Activated CD4-positive, alpha-beta T cell treated with anti-CD3 and anti-CD28 coated beads for 36 hours (primary cell): ENCODE data around the gene NUFIP2. TPM values are rescaled to one million over a fixed set of nuclear protein-coding genes. Genes with fewer than 3 reads are reported as not detected.
A peak's percentile ranks its signal among the peaks of the same experiment; 100 is the strongest.
"Not testable (repeated sequence)": the region's sequence is repeated elsewhere in the genome, so short reads cannot be mapped to it uniquely, and the experiment has no call there.

ENCODE experiments used
- ATAC-seq: fragments of 200-7000 bp; cut with Tn5 transposase; one replicate; pipeline ENCODE4 v1.10.0; 2021; ENCODE audit warnings: mild to moderate bottlenecking, moderate library complexity
- CTCF ChIA-PET: fragments of 350-600 bp; sonication (Branson Sonifier 250); formaldehyde crosslinking; loops from one replicate; lab custom pipeline; 2021; ENCODE audit warnings: antibody characterized with exemption; lab: Charles Lee
- POLR2A ChIA-PET: fragments of 350-600 bp; sonication (Branson Sonifier 250); formaldehyde crosslinking; loops from one replicate; lab custom pipeline; 2021; ENCODE audit warnings: antibody characterized with exemption, inconsistent platforms; lab: Charles Lee
- DNase-seq: peaks from one replicate; pipeline ENCODE4 v3.0.0-alpha.2; 2020
- H3K27ac Mint-ChIP-seq: one replicate; pipeline ENCODE4 v1.8.0; 2021; ENCODE audit warnings: mixed read lengths
- H3K27me3 Mint-ChIP-seq: one replicate; pipeline ENCODE4 v1.8.0; 2021; ENCODE audit warnings: mixed read lengths
- H3K36me3 Mint-ChIP-seq: one replicate; pipeline ENCODE4 v1.8.0; 2021; ENCODE audit warnings: low read depth, mixed read lengths
- H3K4me1 Mint-ChIP-seq: one replicate; pipeline ENCODE4 v1.8.0; 2021; ENCODE audit warnings: mixed read lengths
- H3K4me3 Mint-ChIP-seq: one replicate; pipeline ENCODE4 v1.8.0; 2021; ENCODE audit warnings: mild to moderate bottlenecking, moderate library complexity, mixed read lengths
- H3K9me3 Mint-ChIP-seq: one replicate; pipeline ENCODE4 v1.8.0; 2021; ENCODE audit warnings: low read depth, mixed read lengths
- intact Hi-C, 2 experiments: fragments of 100-400 bp; cut with DNase I in 1 of 2; cut with micrococcal nuclease in 1 of 2; formaldehyde crosslinking; loops; one replicate each; pipeline versions ENCODE4 v1.14.2 to v1.15.1; 2022 to 2024; cut with DNase I, micrococcal nuclease
- total RNA-seq, 2 experiments: library from RNA; stranded (reverse); gene quantifications; one replicate each; pipeline ENCODE4 v1.2.3, GENCODE V29; 2021

NUFIP2 gene
- total RNA-seq, 2 experiments from 2014 or later = 55.1 to 93.1 TPM

DNA sequence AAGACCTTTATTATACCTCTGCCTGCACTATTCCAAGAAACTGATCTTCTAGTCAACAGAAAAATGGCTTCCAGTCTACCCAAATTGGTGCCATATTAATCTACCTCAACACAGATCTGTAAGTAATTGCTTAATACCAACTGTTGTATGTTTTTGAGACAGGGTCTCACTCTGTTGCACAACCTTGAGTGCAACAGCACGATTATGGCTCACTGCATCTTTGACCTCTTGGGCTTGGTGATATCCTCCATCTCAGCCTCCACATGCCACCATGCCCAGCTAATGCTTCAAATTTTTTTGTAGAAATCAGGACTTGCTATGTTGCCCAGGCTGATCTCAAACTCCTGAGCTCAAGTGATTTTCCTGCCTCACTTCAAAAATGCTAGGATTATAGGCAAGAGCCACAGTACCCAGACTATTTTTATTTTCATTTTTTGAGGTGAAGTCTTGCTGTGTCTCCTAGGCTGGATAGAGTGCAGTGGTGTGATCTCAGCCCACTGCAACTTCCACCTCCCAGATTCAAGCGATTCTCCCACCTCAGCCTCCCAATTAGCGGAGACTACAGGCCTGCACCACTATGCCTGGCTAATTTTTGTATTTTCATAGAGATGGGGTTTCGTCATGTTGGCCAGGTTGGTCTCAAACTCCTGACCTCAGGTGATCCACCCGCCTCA is 14.4 kb downstream of the NUFIP2 start:
- H3K9me3 Mint-ChIP-seq = peaks cover 4% of the 10 kb centered on the region
- peaks cover 87% of the 10 kb centered on the region for H3K36me3 Mint-ChIP-seq
- intact Hi-C loops = no loop called here
- H3K27ac Mint-ChIP-seq = no peak overlapping the region
- ATAC-seq = no peak
- CTCF ChIA-PET = interaction anchor here (0.6 to 2.9 kb wide), 3 partner anchors 11 to 71 kb away, joined by 3 to 10 read pairs (median 4); no protein-coding TSS in a partner anchor
- POLR2A ChIA-PET = interaction anchor here (0.6 kb wide), 1 partner anchor 290 kb away, joined by 3 read pairs; no protein-coding TSS in a partner anchor
- H3K27me3 Mint-ChIP-seq = no peaks in the 10 kb centered on the region
- peaks cover 68% of the 10 kb centered on the region for H3K4me1 Mint-ChIP-seq
- H3K4me3 Mint-ChIP-seq = no peak overlapping the region
- no peak for DNase-seq

- Mint-ChIP-seq H3K4me1 (peaks cover 71% of the 10 kb centered on the region), H3K36me3 (peaks cover 90% of the 10 kb centered on the region), H3K4me3 (no peak overlapping the region), H3K9me3 (peaks cover 4% of the 10 kb centered on the region), H3K27ac (no peak overlapping the region), H3K27me3 (no peaks in the 10 kb centered on the region)
- ChIA-PET POLR2A (interaction anchor here (0.6 kb wide), 1 partner anchor 291 kb away, joined by 3 read pairs; no protein-coding TSS in a partner anchor), CTCF (interaction anchor here (0.8 to 2.9 kb wide), 4 partner anchors 12 to 23 kb away, joined by 3 to 10 read pairs (median 3); no protein-coding TSS in a partner anchor)
- intact Hi-C loops = no loop called here
- DNase-seq (no peak), ATAC-seq (no peak)
Observed at GRCh38 chr17:29278692-29279091, 15.3 kb downstream of the NUFIP2 start.

GRCh38 chr17:29273924-29274323 is 20.0 kb downstream of the NUFIP2 start:
- Mint-ChIP-seq H3K27me3 (no peaks in the 10 kb centered on the region), H3K36me3 (peaks cover 63% of the 10 kb centered on the region), H3K9me3 (no peaks in the 10 kb centered on the region), H3K27ac (no peak overlapping the region), H3K4me1 (peaks cover 54% of the 10 kb centered on the region), H3K4me3 (no peak overlapping the region)
- intact Hi-C loops = no loop called here
- CTCF ChIA-PET = interaction anchor here (1.0 to 1.1 kb wide), 3 partner anchors 18 to 158 kb away, joined by 3 to 6 read pairs (median 4); no protein-coding TSS in a partner anchor
- POLR2A ChIA-PET = interaction anchor here (0.9 to 1.2 kb wide), 3 partner anchors 15 to 129 kb away, joined by 3 read pairs; no protein-coding TSS in a partner anchor
- no peak for ATAC-seq
- DNase-seq = no peak

DNA sequence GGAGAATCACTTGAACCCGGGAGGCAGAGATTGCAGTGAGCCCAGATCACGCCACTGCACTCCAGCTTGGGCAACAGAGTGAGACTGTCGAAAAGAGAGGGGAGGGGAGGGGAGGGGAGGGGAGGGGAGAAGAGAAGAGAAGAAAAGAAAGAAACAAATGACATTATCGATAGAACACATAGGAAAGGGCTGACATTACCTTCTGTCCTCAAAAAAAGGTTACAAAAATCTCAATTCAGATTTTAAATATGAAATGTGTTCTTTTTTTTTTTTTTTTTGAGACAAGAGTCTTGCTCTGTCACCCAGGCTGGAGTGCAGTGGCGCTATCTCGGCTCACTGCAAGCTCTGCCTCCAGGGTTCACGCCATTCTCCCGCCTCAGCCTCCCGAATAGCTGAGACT is 22.0 kb downstream of the NUFIP2 start:
- DNase-seq, intact Hi-C loops, ATAC-seq, H3K27me3 Mint-ChIP-seq, H3K9me3 Mint-ChIP-seq, POLR2A ChIA-PET, H3K4me3 Mint-ChIP-seq, H3K27ac Mint-ChIP-seq: not testable (repeated sequence)
- CTCF ChIA-PET = interaction anchor here (0.6 to 0.7 kb wide), 2 partner anchors 15 to 133 kb away, joined by 3 to 4 read pairs; no protein-coding TSS in a partner anchor
- Mint-ChIP-seq H3K4me1 (peaks cover 37% of the 10 kb centered on the region), H3K36me3 (peaks cover 59% of the 10 kb centered on the region)

- DNase-seq = no peak
- Mint-ChIP-seq H3K4me3 (no peak overlapping the region), H3K9me3 (no peaks in the 10 kb centered on the region), H3K27me3 (no peaks in the 10 kb centered on the region), H3K36me3 (peaks cover 64% of the 10 kb centered on the region), H3K27ac (peak overlapping the region; percentile 77), H3K4me1 (peaks cover 45% of the 10 kb centered on the region)
- POLR2A ChIA-PET = no interaction called here
- intact Hi-C loops = no loop called here
- ATAC-seq = peak; percentile 53
- CTCF ChIA-PET = no interaction called here
Observed at GRCh38 chr17:29263916-29264315, 30.0 kb downstream of the NUFIP2 start.

- peak overlapping the region; percentile 47 for H3K27ac Mint-ChIP-seq
- no peak for DNase-seq
- ChIA-PET POLR2A (interaction anchor here (0.6 kb wide), 1 partner anchor 68 kb away, joined by 7 read pairs; no protein-coding TSS in a partner anchor), CTCF (interaction anchor here (0.5 to 2.0 kb wide), 14 partner anchors 9 to 1027 kb away, joined by 3 to 9 read pairs (median 4); partner anchors contain the start of gene MYO18A)
- peaks cover 36% of the 10 kb centered on the region for H3K36me3 Mint-ChIP-seq
- no peak for ATAC-seq
- no peaks in the 10 kb centered on the region for H3K9me3 Mint-ChIP-seq
- intact Hi-C loops = no loop called here
- H3K4me3 Mint-ChIP-seq = no peak overlapping the region
- H3K4me1 Mint-ChIP-seq = peaks cover 46% of the 10 kb centered on the region
- no peaks in the 10 kb centered on the region for H3K27me3 Mint-ChIP-seq
Observed at GRCh38 chr17:29257756-29258155, 36.2 kb downstream of the NUFIP2 start.

DNA sequence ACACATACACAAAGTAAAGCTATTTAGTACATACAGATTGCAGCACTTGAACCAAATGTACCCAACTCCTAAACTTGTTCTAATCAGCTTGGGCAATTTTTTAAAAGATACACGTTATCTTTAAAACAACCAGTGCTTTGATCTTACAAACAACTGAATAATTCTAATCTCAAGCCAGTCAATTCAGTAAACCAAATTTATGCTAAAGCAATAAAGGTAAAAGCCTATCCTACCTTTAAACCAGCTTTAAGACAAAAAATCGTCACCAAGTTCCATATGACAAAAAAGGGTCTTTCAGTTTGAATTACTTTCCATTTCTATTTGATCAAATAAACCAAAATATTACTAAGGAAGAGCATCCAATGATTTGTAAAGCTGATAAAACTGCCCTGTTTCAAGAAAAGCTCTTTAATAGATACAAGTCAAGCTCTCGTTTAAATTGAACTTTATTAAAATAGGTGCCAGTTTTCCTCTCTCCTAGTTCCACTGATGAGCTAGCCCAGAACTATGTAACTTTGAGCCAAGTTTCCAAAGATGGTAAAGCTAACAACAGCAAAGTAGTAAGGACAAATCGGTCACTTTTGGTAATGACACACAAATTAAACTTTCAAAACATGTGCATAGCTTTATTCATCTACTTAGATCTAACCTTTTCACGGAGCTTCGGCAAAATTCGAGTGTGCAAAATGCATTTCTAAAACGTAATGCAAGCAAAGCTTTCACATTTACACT is 37.0 kb downstream of the NUFIP2 start:
- H3K9me3 Mint-ChIP-seq = no peaks in the 10 kb centered on the region
- ATAC-seq (peak; percentile 53), DNase-seq (no peak)
- intact Hi-C loops = no loop called here
- CTCF ChIA-PET = interaction anchor here (0.5 to 2.0 kb wide), 20 partner anchors 10 to 764 kb away, joined by 3 to 9 read pairs (median 3); no protein-coding TSS in a partner anchor
- peak overlapping the region; percentile 51 for H3K27ac Mint-ChIP-seq
- POLR2A ChIA-PET = interaction anchor here (0.6 to 1.0 kb wide), 3 partner anchors 17 to 214 kb away, joined by 3 read pairs; no protein-coding TSS in a partner anchor
- peaks cover 30% of the 10 kb centered on the region for H3K36me3 Mint-ChIP-seq
- peaks cover 44% of the 10 kb centered on the region for H3K4me1 Mint-ChIP-seq
- no peak overlapping the region for H3K4me3 Mint-ChIP-seq
- H3K27me3 Mint-ChIP-seq = no peaks in the 10 kb centered on the region

GRCh38 chr17:29255926-29256522 is 37.9 kb downstream of the NUFIP2 start:
- H3K36me3 Mint-ChIP-seq = peaks cover 27% of the 10 kb centered on the region
- peaks cover 38% of the 10 kb centered on the region for H3K4me1 Mint-ChIP-seq
- no peak for ATAC-seq
- CTCF ChIA-PET = interaction anchor here (0.6 to 2.1 kb wide), 8 partner anchors 12 to 341 kb away, joined by 3 to 9 read pairs (median 4); no protein-coding TSS in a partner anchor
- POLR2A ChIA-PET = no interaction called here
- H3K4me3 Mint-ChIP-seq = no peak overlapping the region
- H3K9me3 Mint-ChIP-seq = no peaks in the 10 kb centered on the region
- no peaks in the 10 kb centered on the region for H3K27me3 Mint-ChIP-seq
- no peak for DNase-seq
- intact Hi-C loops = no loop called here
- peak overlapping the region; percentile 52 for H3K27ac Mint-ChIP-seq

GRCh38 chr17:29253037-29253436 is 40.9 kb downstream of the NUFIP2 start:
- no peaks in the 10 kb centered on the region for H3K9me3 Mint-ChIP-seq
- no peak for DNase-seq
- no peaks in the 10 kb centered on the region for H3K27me3 Mint-ChIP-seq
- no peak overlapping the region for H3K27ac Mint-ChIP-seq
- intact Hi-C loops = loop anchor here in 1 of 2 experiments (2.0 kb wide), 1 partner anchor 38 kb away; no protein-coding TSS in a partner anchor
- ChIA-PET CTCF (no interaction called here), POLR2A (no interaction called here)
- H3K4me3 Mint-ChIP-seq = no peak overlapping the region
- H3K36me3 Mint-ChIP-seq = peaks cover 9% of the 10 kb centered on the region
- peaks cover 18% of the 10 kb centered on the region for H3K4me1 Mint-ChIP-seq
- ATAC-seq = no peak

- Mint-ChIP-seq H3K4me1 (peaks cover 12% of the 10 kb centered on the region), H3K27ac (no peak overlapping the region), H3K9me3 (no peaks in the 10 kb centered on the region), H3K4me3 (no peak overlapping the region), H3K27me3 (no peaks in the 10 kb centered on the region), H3K36me3 (peaks cover 6% of the 10 kb centered on the region)
- ChIA-PET CTCF (interaction anchor here (0.6 to 2.9 kb wide), 14 partner anchors 9 to 135 kb away, joined by 3 to 11 read pairs (median 3); partner anchors contain the start of gene NUFIP2), POLR2A (no interaction called here)
- intact Hi-C loops = loop anchor here in 1 of 2 experiments (2.0 kb wide), 1 partner anchor 39 kb away; no protein-coding TSS in a partner anchor
- DNase-seq (no peak), ATAC-seq (no peak)
Observed at GRCh38 chr17:29252101-29252791, 41.7 kb downstream of the NUFIP2 start.
